HepG2 (cell line): ENCODE results near the gene SLC25A43. TPM values are rescaled to one million over a fixed set of nuclear protein-coding genes. Genes with fewer than 3 reads are reported as not detected.

Experiments used
- ATAC-seq: fragments of 200-7000 bp; cut with Tn5 transposase; 3 replicates; pipeline ENCODE4 v1.9.1; 2020; ENCODE audit warnings: mild to moderate bottlenecking, moderate library complexity
- BruUV-seq: library from RNA; stranded (reverse); fragments of 400-500 nt; replicated peaks from 2 replicates; lab custom pipeline; 2021; lab: Mats Ljungman, UMichigan
- CTCF ChIA-PET: fragments of 300-600 bp; formaldehyde crosslinking; extraction: SDS; loops from one replicate; lab custom pipeline; 2021; ENCODE audit warnings: low total read pairs, inconsistent platforms, low intra/inter-chr PET ratio; lab: Yijun Ruan, JAX
- POLR2A ChIA-PET: fragments of 350-600 bp; sonication (Branson Sonifier 250); formaldehyde crosslinking; loops from one replicate; lab custom pipeline; 2020; ENCODE audit warnings: antibody characterized with exemption, inconsistent platforms; lab: Yijun Ruan, JAX
- DNase-seq: peaks from one replicate; pipeline ENCODE4 v3.0.0-alpha.2; 2015; ENCODE audit warnings: low spot score
- FAIRE-seq: peaks from 3 replicates; lab custom pipeline; 2011; peaks lifted over from hg19 to GRCh38; lab: Jason Lieb, UNC
- H2AFZ ChIP-seq: one replicate; pipeline ENCODE4 v1.6.1; 2011; ENCODE audit warnings: low read length, inconsistent platforms
- H3K27ac ChIP-seq: fragments of 300-600 bp; 3 replicates; pipeline ENCODE4 v1.8.0; 2011; ENCODE audit warnings: mixed run types, mild to moderate bottlenecking, mixed read lengths, low read length, inconsistent platforms; ENCODE audit not compliant: insufficient read depth; ENCODE audit errors: extremely low read length
- H3K27me3 ChIP-seq, 2 experiments: fragments of 200-600 bp in 1 of 2; 2 replicates in 1 of 2; 3 replicates in 1 of 2; pipeline versions ENCODE4 v1.6.0 to v1.8.0; 2011; ENCODE audit warnings: low read length in 2 of 2, mild to moderate bottlenecking in 2 of 2, moderate library complexity in 2 of 2, inconsistent platforms in 1 of 2; ENCODE audit not compliant: insufficient read depth in 2 of 2, control insufficient read depth in 1 of 2
- H3K36me3 ChIP-seq, 2 experiments: fragments of 200-600 bp in 1 of 2; replicated peaks in 1 of 2; 2 replicates in 1 of 2; 3 replicates in 1 of 2; pipeline versions ENCODE4 v1.5.1 to v1.8.0; 2011; ENCODE audit warnings: low read length in 2 of 2, inconsistent platforms in 1 of 2; ENCODE audit not compliant: insufficient read depth in 2 of 2, control insufficient read depth in 1 of 2
- H3K4me1 ChIP-seq: 2 replicates; pipeline ENCODE4 v1.5.1; 2012; ENCODE audit warnings: low read length, inconsistent platforms; ENCODE audit not compliant: insufficient read depth
- H3K4me2 ChIP-seq: 2 replicates; pipeline ENCODE4 v1.6.0; 2011; ENCODE audit warnings: low read depth, low read length, inconsistent platforms
- H3K4me3 ChIP-seq, 3 experiments: fragments of 200-600 bp in 1 of 3; sonication (generic), shearing (Covaris generic) in 1 of 3; replicated peaks in 1 of 3; 2 replicates each; pipeline ENCODE4 v1.5.1; 2011 to 2016; ENCODE audit warnings: low read length in 3 of 3, inconsistent platforms in 2 of 3, low read depth in 2 of 3, mild to moderate bottlenecking in 2 of 3, control low read depth in 1 of 3, mixed read lengths in 1 of 3; ENCODE audit not compliant: insufficient read depth in 1 of 3
- H3K79me2 ChIP-seq: one replicate; pipeline ENCODE4 v1.6.1; 2011; ENCODE audit warnings: low read length, inconsistent platforms; ENCODE audit not compliant: insufficient read depth
- H3K9ac ChIP-seq: 2 replicates; pipeline ENCODE4 v1.6.0; 2011; ENCODE audit warnings: mild to moderate bottlenecking, low read depth, low read length, inconsistent platforms; ENCODE audit not compliant: insufficient read depth
- H3K9me3 ChIP-seq: 2 replicates; pipeline ENCODE4 v1.5.1; 2012; ENCODE audit warnings: mild to moderate bottlenecking, low read length
- H4K20me1 ChIP-seq: 2 replicates; pipeline ENCODE4 v1.6.0; 2011; ENCODE audit warnings: inconsistent platforms, mild to moderate bottlenecking, low read length, moderate library complexity; ENCODE audit not compliant: insufficient read depth
- CREB1 ChIP-seq, 2 experiments: fragments of 450-650 bp in 1 of 2; IDR thresholded peaks; 2 replicates each; pipeline ENCODE4 v1.6.1; 2016 to 2017; ENCODE audit warnings: control low read depth in 1 of 2, mild to moderate bottlenecking in 1 of 2, missing compliant biosample characterization in 1 of 2, missing genetic modification characterization in 1 of 2
- RORA ChIP-seq: sonication (generic); formaldehyde crosslinking; IDR thresholded peaks from 2 replicates; pipeline ENCODE4 v1.5.0; 2020; ENCODE audit warnings: mild to moderate bottlenecking, missing genetic modification reagents, moderate library complexity
- ZNF20 ChIP-seq: sonication (generic); formaldehyde crosslinking; IDR thresholded peaks from 2 replicates; pipeline ENCODE4 v1.4.0; 2020; ENCODE audit warnings: mild to moderate bottlenecking, moderate library complexity, missing genetic modification reagents
- ZNF337 ChIP-seq: sonication (generic); formaldehyde crosslinking; IDR thresholded peaks from 2 replicates; pipeline ENCODE4 v1.5.1; 2020; ENCODE audit warnings: missing genetic modification reagents, low read depth, mild to moderate bottlenecking, borderline replicate concordance
- ZNF703 ChIP-seq: sonication (generic); formaldehyde crosslinking; IDR thresholded peaks from 2 replicates; pipeline ENCODE4 v1.5.1; 2020; ENCODE audit warnings: missing genetic modification reagents, mild to moderate bottlenecking, moderate library complexity, borderline replicate concordance
- WGBS: methylation state at CpG from one replicate; pipeline ENCODE4 v1.1.6; 2017; ENCODE audit warnings: low lambda C conversion rate; 5-methylcytosine and 5-hydroxymethylcytosine counted together
- in situ Hi-C: cut with HindIII; loops from 2 replicates; pipeline ENCODE4 v1.10.0; 2017; ENCODE audit warnings: low pct_unique_long_range_greater_than_20kb; ENCODE audit not compliant: extremely low pct_ligation_motif_present
- intact Hi-C: fragments of 100-400 bp; cut with micrococcal nuclease; formaldehyde crosslinking; loops from one replicate; pipeline ENCODE4 v1.10.0; 2022; ENCODE audit not compliant: unreplicated experiment
- polyA plus RNA-seq, 8 experiments: library from polyadenylated mRNA; depleted of rRNA in 3 of 8; stranded (reverse) in 7 of 8; unstranded in 1 of 8; fragments of >200 nt; fragmentation: Illumina TruSeq in 4 of 8; extraction: Trizol in 4 of 8; gene quantifications; 2 replicates each; pipeline versions ENCODE4 v1.2.1 to v1.2.3, GENCODE V29; 2011 to 2016; ENCODE audit warnings: low read depth in 4 of 8, missing spikeins in 1 of 8, mixed read lengths in 1 of 8; ENCODE audit not compliant: insufficient read depth in 1 of 8
- total RNA-seq, 5 experiments: library from RNA; depleted of rRNA; stranded (reverse); fragments of >200 nt; fragmentation: Illumina TruSeq; extraction: Trizol; gene quantifications; 2 replicates each; pipeline ENCODE4 v1.2.3, GENCODE V29; 2016; ENCODE audit warnings: low read depth in 1 of 5
- TF ChIP-seq, protein P1 (sequence below), 2 experiments: IDR thresholded peaks; 2 replicates each; pipeline ENCODE4 v1.6.1; 2011 to 2012; ENCODE audit warnings: low read length in 2 of 2, borderline replicate concordance in 1 of 2, low read depth in 1 of 2, mild to moderate bottlenecking in 1 of 2, moderate library complexity in 1 of 2
- TF ChIP-seq, protein P2 (sequence below): sonication (generic); formaldehyde crosslinking; IDR thresholded peaks from 2 replicates; pipeline ENCODE4 v1.5.1; 2020; ENCODE audit warnings: missing genetic modification reagents, mild to moderate bottlenecking, borderline replicate concordance

SLC25A43 gene
- total and polyA plus RNA-seq, 2 of the 13 experiments (the other 11 are each of a cell fraction or from before 2014, with no cell fraction given): 5.8 to 13.2 TPM

DNA sequence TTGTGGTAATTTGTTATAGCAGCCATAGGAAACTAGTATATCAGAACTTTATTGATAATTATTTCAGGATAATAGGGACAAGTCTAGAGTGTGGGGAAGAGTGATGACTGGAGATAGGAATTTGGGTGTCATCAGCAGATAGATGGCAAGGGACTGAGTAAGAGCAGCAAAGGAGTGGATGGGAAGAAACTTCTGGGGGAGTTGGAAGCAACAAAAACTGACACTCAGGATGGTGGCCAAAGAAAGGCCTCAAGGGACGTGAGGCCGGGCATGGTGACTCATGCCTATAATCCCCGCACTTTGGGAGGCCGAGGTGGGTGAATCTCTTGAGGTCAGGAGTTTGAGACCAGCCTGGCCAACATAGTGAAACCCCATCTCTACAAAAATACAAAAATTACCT, 60.0 kb downstream of the SLC25A43 start (continued):
- TF ChIP-seq RORA (CRISPR knock-in tag): no peak
- TF ChIP-seq, protein P1, sequence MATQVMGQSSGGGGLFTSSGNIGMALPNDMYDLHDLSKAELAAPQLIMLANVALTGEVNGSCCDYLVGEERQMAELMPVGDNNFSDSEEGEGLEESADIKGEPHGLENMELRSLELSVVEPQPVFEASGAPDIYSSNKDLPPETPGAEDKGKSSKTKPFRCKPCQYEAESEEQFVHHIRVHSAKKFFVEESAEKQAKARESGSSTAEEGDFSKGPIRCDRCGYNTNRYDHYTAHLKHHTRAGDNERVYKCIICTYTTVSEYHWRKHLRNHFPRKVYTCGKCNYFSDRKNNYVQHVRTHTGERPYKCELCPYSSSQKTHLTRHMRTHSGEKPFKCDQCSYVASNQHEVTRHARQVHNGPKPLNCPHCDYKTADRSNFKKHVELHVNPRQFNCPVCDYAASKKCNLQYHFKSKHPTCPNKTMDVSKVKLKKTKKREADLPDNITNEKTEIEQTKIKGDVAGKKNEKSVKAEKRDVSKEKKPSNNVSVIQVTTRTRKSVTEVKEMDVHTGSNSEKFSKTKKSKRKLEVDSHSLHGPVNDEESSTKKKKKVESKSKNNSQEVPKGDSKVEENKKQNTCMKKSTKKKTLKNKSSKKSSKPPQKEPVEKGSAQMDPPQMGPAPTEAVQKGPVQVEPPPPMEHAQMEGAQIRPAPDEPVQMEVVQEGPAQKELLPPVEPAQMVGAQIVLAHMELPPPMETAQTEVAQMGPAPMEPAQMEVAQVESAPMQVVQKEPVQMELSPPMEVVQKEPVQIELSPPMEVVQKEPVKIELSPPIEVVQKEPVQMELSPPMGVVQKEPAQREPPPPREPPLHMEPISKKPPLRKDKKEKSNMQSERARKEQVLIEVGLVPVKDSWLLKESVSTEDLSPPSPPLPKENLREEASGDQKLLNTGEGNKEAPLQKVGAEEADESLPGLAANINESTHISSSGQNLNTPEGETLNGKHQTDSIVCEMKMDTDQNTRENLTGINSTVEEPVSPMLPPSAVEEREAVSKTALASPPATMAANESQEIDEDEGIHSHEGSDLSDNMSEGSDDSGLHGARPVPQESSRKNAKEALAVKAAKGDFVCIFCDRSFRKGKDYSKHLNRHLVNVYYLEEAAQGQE (IDR thresholded peaks at IDR 0.05; ENCODE audit: borderline replicate concordance in 1 of 2, low read depth in 1 of 2, low read length in 2 of 2): no peak
- TF ChIP-seq, protein P2, sequence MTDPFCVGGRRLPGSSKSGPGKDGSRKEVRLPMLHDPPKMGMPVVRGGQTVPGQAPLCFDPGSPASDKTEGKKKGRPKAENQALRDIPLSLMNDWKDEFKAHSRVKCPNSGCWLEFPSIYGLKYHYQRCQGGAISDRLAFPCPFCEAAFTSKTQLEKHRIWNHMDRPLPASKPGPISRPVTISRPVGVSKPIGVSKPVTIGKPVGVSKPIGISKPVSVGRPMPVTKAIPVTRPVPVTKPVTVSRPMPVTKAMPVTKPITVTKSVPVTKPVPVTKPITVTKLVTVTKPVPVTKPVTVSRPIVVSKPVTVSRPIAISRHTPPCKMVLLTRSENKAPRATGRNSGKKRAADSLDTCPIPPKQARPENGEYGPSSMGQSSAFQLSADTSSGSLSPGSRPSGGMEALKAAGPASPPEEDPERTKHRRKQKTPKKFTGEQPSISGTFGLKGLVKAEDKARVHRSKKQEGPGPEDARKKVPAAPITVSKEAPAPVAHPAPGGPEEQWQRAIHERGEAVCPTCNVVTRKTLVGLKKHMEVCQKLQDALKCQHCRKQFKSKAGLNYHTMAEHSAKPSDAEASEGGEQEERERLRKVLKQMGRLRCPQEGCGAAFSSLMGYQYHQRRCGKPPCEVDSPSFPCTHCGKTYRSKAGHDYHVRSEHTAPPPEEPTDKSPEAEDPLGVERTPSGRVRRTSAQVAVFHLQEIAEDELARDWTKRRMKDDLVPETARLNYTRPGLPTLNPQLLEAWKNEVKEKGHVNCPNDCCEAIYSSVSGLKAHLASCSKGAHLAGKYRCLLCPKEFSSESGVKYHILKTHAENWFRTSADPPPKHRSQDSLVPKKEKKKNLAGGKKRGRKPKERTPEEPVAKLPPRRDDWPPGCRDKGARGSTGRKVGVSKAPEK (CRISPR knock-in tag): no peak
- TF ChIP-seq ZNF703 (CRISPR knock-in tag): no peak
- no peak for TF ChIP-seq ZNF20 (CRISPR knock-in tag)

DNA sequence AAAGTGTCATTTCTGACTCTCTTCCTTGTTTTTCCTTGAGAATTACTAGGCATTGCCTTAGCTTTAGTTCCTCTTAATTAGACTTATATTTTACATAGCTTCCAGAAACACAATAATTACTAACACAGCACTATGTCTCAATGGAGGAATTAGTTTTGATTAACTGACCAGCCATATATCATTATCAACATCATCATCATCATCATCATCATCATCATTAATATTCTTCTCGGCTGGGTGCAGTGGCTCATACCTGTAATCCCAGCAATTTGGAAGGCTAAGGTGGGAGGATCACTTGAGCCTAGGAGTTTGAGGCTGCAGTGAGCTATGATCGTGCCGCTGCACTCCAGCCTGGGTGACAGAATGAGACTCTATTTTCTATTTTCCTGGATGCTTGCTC, 66.4 kb downstream of the SLC25A43 start:
- peaks cover 3 to 8% of the 10 kb centered on the region in 2 experiments; a peak in 4 of 5 replicates for H3K36me3 ChIP-seq
- no peak overlapping the region for H3K27ac ChIP-seq
- no peak for DNase-seq
- no peak overlapping the region for H2AFZ ChIP-seq
- H3K4me2 ChIP-seq: no peak overlapping the region
- ATAC-seq: no peak
- 96% methylated on average over 3 of the region's 3 CpGs for WGBS
- H3K9me3 ChIP-seq: no peaks in the 10 kb centered on the region
- H3K4me3 ChIP-seq: no peak overlapping the region
- no peak for FAIRE-seq
- ChIA-PET CTCF (no interaction called here), POLR2A (no interaction called here)
- intact Hi-C loops: loop anchor here (5.0 kb wide), 1 partner anchor 47 kb away; no protein-coding TSS in a partner anchor
- H3K79me2 ChIP-seq: peaks cover 11% of the 10 kb centered on the region
- in situ Hi-C loops: no loop called here
- no TSS peak for BruUV-seq
- H4K20me1 ChIP-seq: peaks cover 7% of the 10 kb centered on the region
- H3K27me3 ChIP-seq: no peaks in the 10 kb centered on the region; a peak in 1 of 5 replicates
- H3K4me1 ChIP-seq: peaks cover 27% of the 10 kb centered on the region
- no peak overlapping the region for H3K9ac ChIP-seq
- TF ChIP-seq ZNF337 (no peak), CREB1 (IDR thresholded peaks at IDR 0.05) (peak; percentile 51), CREB1 (CRISPR knock-in tag; IDR thresholded peaks at IDR 0.05) (no peak)
